Colonic mucosa (tissue), 4 donors: ENCODE results near the gene SMOC1. TPM values are rescaled to one million over a fixed set of nuclear protein-coding genes. Genes with fewer than 3 reads are reported as not detected.

Experiments used
- DNase-seq: peaks from one replicate; pipeline ENCODE4 v3.0.0-alpha.2; 2020
- H3K27ac ChIP-seq: fragments of 200-600 bp; one replicate; pipeline ENCODE4 v1.8.0; 2021
- H3K27me3 ChIP-seq: fragments of 200-600 bp; one replicate; pipeline ENCODE4 v1.8.0; 2021
- H3K36me3 ChIP-seq: fragments of 200-600 bp; one replicate; pipeline ENCODE4 v1.8.0; 2021
- H3K4me1 ChIP-seq: fragments of 200-600 bp; one replicate; pipeline ENCODE4 v1.8.0; 2021; ENCODE audit warnings: mild to moderate bottlenecking
- H3K4me3 ChIP-seq: fragments of 200-600 bp; one replicate; pipeline ENCODE4 v1.8.0; 2021
- H3K9ac ChIP-seq, 2 donors: one replicate each; pipeline ENCODE4 v1.7.0; 2013; ENCODE audit warnings: control low read depth in 2 of 2, low read depth in 2 of 2, low read length in 2 of 2
- H3K9me3 ChIP-seq: fragments of 200-600 bp; one replicate; pipeline ENCODE4 v1.8.0; 2021
- intact Hi-C: fragments of 100-400 bp; cut with DNase I; formaldehyde crosslinking; loops from one replicate; pipeline ENCODE4 v1.14.1; 2022
- total RNA-seq, 2 donors: library from RNA; stranded (reverse); fragmentation: NEBNext Ultra II Directional in 1 of 2; extraction: Animal tissue kit (Norgen Biotek cat#: 25700) in 1 of 2; gene quantifications; one replicate each; pipeline ENCODE4 v1.2.1, GENCODE V29; 2021
- TF ChIP-seq, protein P1 (sequence below): fragments of 200-600 bp; IDR thresholded peaks from one replicate; pipeline ENCODE4 v1.8.0; 2022; ENCODE audit warnings: antibody characterized with exemption, mild to moderate bottlenecking
- donor health status: healthy.
- donor health status: DM: no; HTN: no; CAD: no.
- donor health status: DM: no; HTN: no; CAD: no.

SMOC1 gene
- total RNA-seq, 2 donors from 2014 or later, result 0.50 to 0.67 TPM

DNA sequence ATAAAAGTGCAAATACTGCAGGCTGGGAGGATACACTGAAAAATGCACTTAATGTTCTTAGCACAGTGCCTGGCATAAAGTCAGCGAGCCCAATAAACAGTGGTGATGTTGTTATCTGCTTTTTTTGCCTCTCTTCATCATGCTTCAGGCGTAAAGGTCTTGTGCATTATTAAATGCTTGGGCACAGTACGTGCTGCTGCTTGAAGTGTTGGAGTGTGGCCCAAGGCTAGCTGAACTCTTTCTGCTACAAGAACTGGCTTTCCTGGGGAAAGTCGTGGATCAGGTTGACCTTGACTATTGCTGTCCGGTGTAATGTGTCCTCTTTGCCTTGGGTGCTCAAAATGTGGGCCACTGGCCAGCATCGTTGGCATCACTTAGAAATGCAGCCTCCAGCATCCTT, 43.0 kb downstream of the SMOC1 start:
- no peak overlapping the region for H3K9ac ChIP-seq
- intact Hi-C loops, result no loop called here
- TF ChIP-seq, protein P1, sequence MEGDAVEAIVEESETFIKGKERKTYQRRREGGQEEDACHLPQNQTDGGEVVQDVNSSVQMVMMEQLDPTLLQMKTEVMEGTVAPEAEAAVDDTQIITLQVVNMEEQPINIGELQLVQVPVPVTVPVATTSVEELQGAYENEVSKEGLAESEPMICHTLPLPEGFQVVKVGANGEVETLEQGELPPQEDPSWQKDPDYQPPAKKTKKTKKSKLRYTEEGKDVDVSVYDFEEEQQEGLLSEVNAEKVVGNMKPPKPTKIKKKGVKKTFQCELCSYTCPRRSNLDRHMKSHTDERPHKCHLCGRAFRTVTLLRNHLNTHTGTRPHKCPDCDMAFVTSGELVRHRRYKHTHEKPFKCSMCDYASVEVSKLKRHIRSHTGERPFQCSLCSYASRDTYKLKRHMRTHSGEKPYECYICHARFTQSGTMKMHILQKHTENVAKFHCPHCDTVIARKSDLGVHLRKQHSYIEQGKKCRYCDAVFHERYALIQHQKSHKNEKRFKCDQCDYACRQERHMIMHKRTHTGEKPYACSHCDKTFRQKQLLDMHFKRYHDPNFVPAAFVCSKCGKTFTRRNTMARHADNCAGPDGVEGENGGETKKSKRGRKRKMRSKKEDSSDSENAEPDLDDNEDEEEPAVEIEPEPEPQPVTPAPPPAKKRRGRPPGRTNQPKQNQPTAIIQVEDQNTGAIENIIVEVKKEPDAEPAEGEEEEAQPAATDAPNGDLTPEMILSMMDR, result no peak

DNA sequence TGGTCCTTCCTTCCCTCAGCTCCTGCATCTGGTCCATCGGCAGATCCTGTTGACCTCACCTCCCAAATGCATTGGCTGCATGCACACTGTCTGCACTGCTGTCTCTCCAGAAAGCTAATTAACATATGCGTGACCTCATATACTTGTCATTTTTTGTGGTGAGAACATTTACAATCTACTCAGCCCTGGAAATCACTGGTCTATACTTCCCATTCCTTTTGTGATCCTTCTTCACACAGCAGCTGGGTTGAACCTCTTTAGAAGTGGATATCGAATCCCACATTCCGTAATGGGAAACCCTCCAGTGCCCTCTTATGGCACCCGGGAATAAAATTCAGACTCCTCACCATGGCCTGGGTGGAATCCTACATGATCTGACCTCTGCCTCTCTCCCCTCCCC, 45.0 kb downstream of the SMOC1 start:
- Histone ChIP-seq H3K9ac (no peak overlapping the region), H3K4me3 (no peak overlapping the region), H3K9me3 (no peaks in the 10 kb centered on the region), H3K27ac (no peak overlapping the region), H3K27me3 (no peaks in the 10 kb centered on the region), H3K4me1 (no peaks in the 10 kb centered on the region), H3K36me3 (no peaks in the 10 kb centered on the region)
- no peak for DNase-seq
- TF ChIP-seq, protein P1, result no peak
- intact Hi-C loops, result no loop called here

More for the DNA sequence above, 43.0 kb downstream of the SMOC1 start:
- Histone ChIP-seq H3K27ac (no peak overlapping the region), H3K4me1 (no peaks in the 10 kb centered on the region), H3K9me3 (no peaks in the 10 kb centered on the region), H3K27me3 (no peaks in the 10 kb centered on the region), H3K4me3 (no peak overlapping the region), H3K36me3 (no peaks in the 10 kb centered on the region)
- no peak for DNase-seq

DNA sequence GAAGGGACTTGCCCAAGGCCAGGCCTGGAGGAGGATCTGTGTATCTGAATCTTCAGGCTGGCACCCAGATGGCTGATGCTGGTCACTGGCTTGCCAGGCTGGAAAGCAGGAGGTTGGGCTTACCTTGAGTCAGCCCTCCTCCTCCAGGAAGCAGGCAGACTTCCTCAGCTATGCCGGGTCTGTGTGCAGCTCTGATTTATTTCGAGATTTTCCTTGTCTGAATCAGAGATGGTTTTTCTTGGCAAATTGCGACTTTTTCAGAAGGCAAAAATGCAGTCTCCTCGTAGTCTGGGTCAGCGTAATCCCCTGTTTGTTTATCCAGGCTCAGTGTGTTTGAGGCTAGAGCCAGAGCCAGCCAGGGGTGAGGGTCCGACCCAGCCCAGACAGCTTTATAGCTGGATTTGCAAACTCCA, 48.9 kb downstream of the SMOC1 start:
- TF ChIP-seq, protein P1, result no peak
- Histone ChIP-seq H3K36me3 (no peaks in the 10 kb centered on the region), H3K27ac (no peak overlapping the region), H3K4me1 (no peaks in the 10 kb centered on the region), H3K9ac (no peak overlapping the region), H3K9me3 (no peaks in the 10 kb centered on the region), H3K4me3 (no peak overlapping the region), H3K27me3 (no peaks in the 10 kb centered on the region)
- DNase-seq, result no peak
- intact Hi-C loops, result no loop called here

DNA sequence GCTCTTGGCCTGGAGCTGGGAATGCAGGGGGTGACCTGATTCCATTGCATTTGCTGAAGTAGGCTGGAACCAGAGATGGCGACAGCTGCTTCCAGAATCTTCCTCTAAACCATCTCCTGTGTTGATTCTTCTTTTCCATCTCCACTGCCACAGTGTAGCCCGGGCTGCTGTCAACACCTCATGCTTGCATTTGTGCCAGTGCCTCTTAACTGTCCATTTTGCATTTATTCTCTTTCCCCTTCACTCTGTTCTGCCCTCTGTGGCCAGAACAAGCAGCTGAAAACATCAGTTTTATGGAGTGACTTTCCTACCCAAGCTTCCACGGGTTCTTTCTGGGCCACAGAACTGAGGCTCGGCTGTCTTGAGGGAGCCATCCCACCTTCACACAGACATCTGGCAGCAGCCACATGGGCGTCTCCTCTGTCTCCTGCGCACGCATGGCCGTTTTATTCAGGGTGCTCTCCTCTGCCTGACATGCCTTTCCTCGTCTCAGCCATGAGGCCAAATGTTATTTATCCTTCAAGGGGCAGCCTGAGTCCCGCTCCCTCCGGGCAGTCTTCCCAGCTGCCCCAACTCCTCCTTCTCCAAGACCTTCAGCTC, 51.7 kb downstream of the SMOC1 start:
- Histone ChIP-seq H3K4me1 (no peaks in the 10 kb centered on the region), H3K9ac (no peak overlapping the region), H3K9me3 (no peaks in the 10 kb centered on the region), H3K27me3 (no peaks in the 10 kb centered on the region), H3K36me3 (no peaks in the 10 kb centered on the region), H3K27ac (no peak overlapping the region), H3K4me3 (no peak overlapping the region)
- TF ChIP-seq, protein P1, result no peak
- intact Hi-C loops, result no loop called here
- DNase-seq, result no peak

DNA sequence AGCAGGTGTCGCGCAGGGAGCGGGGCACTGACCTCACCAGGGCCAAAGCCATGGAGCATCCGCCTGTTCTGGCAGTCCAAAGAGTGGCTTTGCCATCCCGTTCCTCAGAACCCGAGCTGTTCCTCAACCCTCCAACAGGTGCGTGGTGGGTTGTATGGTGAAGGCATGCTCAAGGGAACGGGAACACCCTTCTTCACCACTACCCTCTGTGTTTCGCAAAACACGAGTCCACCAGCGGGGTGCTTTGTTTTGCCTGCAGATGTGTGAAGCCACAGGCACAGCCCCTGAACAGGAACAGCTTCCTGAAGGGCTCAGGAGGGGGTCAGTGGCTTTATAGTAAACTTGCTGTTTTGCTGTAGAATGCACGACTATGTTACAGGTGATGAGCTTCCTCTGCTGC, 52.7 kb downstream of the SMOC1 start:
- H3K9me3 ChIP-seq, result no peaks in the 10 kb centered on the region
- TF ChIP-seq, protein P1, result no peak
- H3K9ac ChIP-seq, result no peak overlapping the region
- no peaks in the 10 kb centered on the region for H3K27me3 ChIP-seq
- intact Hi-C loops, result no loop called here
- no peak for DNase-seq
- H3K36me3 ChIP-seq, result no peaks in the 10 kb centered on the region
- no peaks in the 10 kb centered on the region for H3K4me1 ChIP-seq
- no peak overlapping the region for H3K4me3 ChIP-seq
- no peak overlapping the region for H3K27ac ChIP-seq
